K562 (cell line): Measurements from ENCODE around the gene SETD4. TPM values are rescaled to one million over a fixed set of nuclear protein-coding genes. Genes with fewer than 3 reads are reported as not detected.

Experiments used
- ARID3B ChIP-seq: fragments of 250-450 bp; sonication (Bioruptor Pico); IDR thresholded peaks from 2 replicates; pipeline ENCODE4 v1.4.0; 2020; ENCODE audit warnings: borderline replicate concordance
- DMBX1 ChIP-seq: fragments of 250-450 bp; sonication (Bioruptor Pico); IDR thresholded peaks from 2 replicates; pipeline ENCODE4 v1.8.0; 2022; ENCODE audit warnings: inconsistent platforms, mild to moderate bottlenecking, moderate library complexity, borderline replicate concordance
- FOSL1 ChIP-seq: fragments of 200-800 bp; sonication (Bioruptor generic); conservative IDR thresholded peaks from 2 replicates; pipeline ENCODE4 v1.6.1; 2016; ENCODE audit warnings: missing genetic modification characterization, missing compliant biosample characterization
- FOXM1 ChIP-seq, 2 experiments: fragments of 450-650 bp in 1 of 2; sonication (generic) in 1 of 2; formaldehyde crosslinking in 1 of 2; IDR thresholded peaks; 2 replicates each; pipeline versions ENCODE4 v1.6.1 to v1.9.0; 2017 to 2022; ENCODE audit warnings: low read depth in 2 of 2, mild to moderate bottlenecking in 2 of 2, missing genetic modification reagents in 1 of 2, moderate library complexity in 1 of 2
- GTF2F1 ChIP-seq: IDR thresholded peaks from 2 replicates; pipeline ENCODE4 v1.6.1; 2011; ENCODE audit warnings: low read depth, low read length, improper control_type of control experiment
- HMBOX1 ChIP-seq: sonication (generic); IDR thresholded peaks from 2 replicates; pipeline ENCODE4 v1.6.1; 2016
- MXI1 ChIP-seq: IDR thresholded peaks from 2 replicates; pipeline ENCODE4 v1.6.1; 2011; ENCODE audit warnings: low read depth, mild to moderate bottlenecking, improper control_type of control experiment, low read length
- SPI1 ChIP-seq: IDR thresholded peaks from 2 replicates; pipeline ENCODE4 v1.6.1; 2011; ENCODE audit warnings: low read depth, low read length, control low read depth, borderline replicate concordance
- TEAD4 ChIP-seq, 2 experiments: sonication (generic) in 1 of 2; formaldehyde crosslinking in 1 of 2; IDR thresholded peaks; 2 replicates each; pipeline versions ENCODE4 v1.6.1 to v1.8.0; 2012 to 2022; ENCODE audit warnings: borderline replicate concordance in 1 of 2, inconsistent platforms in 1 of 2, low read length in 1 of 2, mild to moderate bottlenecking in 1 of 2, missing genetic modification reagents in 1 of 2
- THAP7 ChIP-seq: fragments of 250-450 bp; sonication (Bioruptor Pico); IDR thresholded peaks from 2 replicates; pipeline ENCODE4 v1.5.0; 2021
- ZBTB40 ChIP-seq, 2 experiments: fragments of 450-650 bp in 1 of 2; sonication (generic) in 1 of 2; formaldehyde crosslinking in 1 of 2; IDR thresholded peaks; 2 replicates each; pipeline versions ENCODE4 v1.7.1 to v1.9.0; 2016 to 2022; ENCODE audit warnings: inconsistent platforms in 1 of 2, mild to moderate bottlenecking in 1 of 2, missing genetic modification reagents in 1 of 2
- ZNF124 ChIP-seq: sonication (generic); formaldehyde crosslinking; IDR thresholded peaks from 2 replicates; pipeline ENCODE4 v1.8.1; 2022; ENCODE audit warnings: missing genetic modification reagents
- ZNF668 ChIP-seq: fragments of 250-450 bp; sonication (Bioruptor Pico); IDR thresholded peaks from 2 replicates; pipeline ENCODE4 v1.8.0; 2022; ENCODE audit warnings: mild to moderate bottlenecking, inconsistent platforms
- polyA plus RNA-seq, 8 experiments: library from polyadenylated mRNA; depleted of rRNA in 4 of 8; stranded (reverse) in 5 of 8; unstranded in 3 of 8; fragments of >200 nt; fragmentation: Nextera tagmentation in 2 of 8; fragmentation: Illumina TruSeq in 1 of 8; extraction: Ambion mirVana in 2 of 8; extraction: Trizol in 1 of 8; gene quantifications; 2 replicates each; pipeline versions ENCODE4 v1.2.1 to v1.2.3, GENCODE V29; 2011 to 2014; ENCODE audit warnings: inconsistent platforms in 1 of 8, missing spikeins in 1 of 8
- total RNA-seq, 7 experiments: library from RNA; depleted of rRNA in 6 of 7; stranded (reverse); fragments of >200 nt in 6 of 7; fragmentation: Illumina TruSeq in 2 of 7; extraction: Trizol in 2 of 7; gene quantifications; 2 replicates each; pipeline versions ENCODE4 v1.2.1 to v1.2.3, GENCODE V29; 2011 to 2021; ENCODE audit warnings: low replicate concordance in 1 of 7

SETD4 gene
- total and polyA plus RNA-seq, 9 of the 15 experiments (the other 6 are each of a cell fraction or from before 2014, with no cell fraction given): 16.1 to 51.3 (median 25.7) TPM

GRCh38 chr21:36082237-36082664, 21.9 kb upstream of the SETD4 start (continued):
- TF ChIP-seq GTF2F1 (no peak), ARID3B (no peak), FOSL1 (0 out of 2 replicates have a peak, but pooled peaks have one; percentile 10), DMBX1 (CRISPR knock-in tag) (no peak), FOXM1 (IDR thresholded peaks at IDR 0.05; ENCODE audit: low read depth) (peak; percentile 89), FOXM1 (CRISPR knock-in tag; IDR thresholded peaks at IDR 0.05; ENCODE audit: low read depth) (no peak), HMBOX1 (peak; percentile 55), THAP7 (CRISPR knock-in tag) (no peak), MXI1 (no peak), TEAD4 (IDR thresholded peaks at IDR 0.05; ENCODE audit: low read length) (peak; percentile 14; the same call in 1 of the 2 replicates), TEAD4 (CRISPR knock-in tag; IDR thresholded peaks at IDR 0.05; ENCODE audit: borderline replicate concordance) (no peak), ZNF124 (CRISPR knock-in tag) (no peak), SPI1 (no peak), ZBTB40 (IDR thresholded peaks at IDR 0.05) (peak; percentile 80), ZBTB40 (CRISPR knock-in tag; IDR thresholded peaks at IDR 0.05) (peak; percentile 66), ZNF668 (CRISPR knock-in tag) (no peak)
